OCI-M2 (cell line): ENCODE measurements around the gene PSMG3.
"Not testable (repeated sequence)": the region's sequence is repeated elsewhere in the genome, so short reads cannot be mapped to it uniquely, and the experiment has no call there.

Source experiments
- DNase-seq: peaks from one replicate; lab custom pipeline; 2025; ENCODE audit not compliant: unreplicated experiment; lab: John Stamatoyannopoulos, UW

Gene PSMG3

DNA sequence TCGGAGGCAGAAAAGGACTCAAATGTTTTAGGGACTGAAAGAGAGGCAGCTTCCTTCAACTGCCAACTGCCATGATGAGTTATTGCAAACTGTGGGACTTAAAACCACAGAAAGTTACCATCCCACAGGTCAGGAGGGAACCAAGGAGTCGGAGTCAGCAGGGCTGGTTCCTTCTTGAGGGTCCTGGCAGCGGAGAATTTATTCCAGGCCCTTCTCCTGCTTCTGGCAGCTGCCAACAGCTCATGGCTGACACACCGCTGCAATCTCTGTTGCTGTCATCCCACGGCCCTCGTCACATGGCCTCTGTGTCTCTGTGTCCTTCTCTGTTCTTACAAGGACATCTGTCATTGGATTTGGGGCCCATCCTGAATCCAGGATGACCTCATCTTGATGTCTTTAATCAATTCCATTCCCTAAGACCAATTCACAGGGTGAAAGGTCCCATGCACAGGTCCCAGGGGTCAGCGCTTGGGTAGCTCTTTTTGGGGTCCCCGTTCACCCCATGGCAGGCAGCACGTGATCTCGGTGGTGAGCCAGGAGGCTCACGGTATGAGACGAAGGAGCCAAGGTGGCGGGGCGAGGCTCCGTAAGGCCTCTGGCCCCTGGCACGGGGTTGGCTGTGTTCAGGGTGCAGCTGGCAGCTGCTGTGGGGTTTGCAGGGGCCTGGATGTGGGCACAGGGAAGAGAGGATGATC is 27.4 kb upstream of the PSMG3 start:
- no peak for DNase-seq

DNA sequence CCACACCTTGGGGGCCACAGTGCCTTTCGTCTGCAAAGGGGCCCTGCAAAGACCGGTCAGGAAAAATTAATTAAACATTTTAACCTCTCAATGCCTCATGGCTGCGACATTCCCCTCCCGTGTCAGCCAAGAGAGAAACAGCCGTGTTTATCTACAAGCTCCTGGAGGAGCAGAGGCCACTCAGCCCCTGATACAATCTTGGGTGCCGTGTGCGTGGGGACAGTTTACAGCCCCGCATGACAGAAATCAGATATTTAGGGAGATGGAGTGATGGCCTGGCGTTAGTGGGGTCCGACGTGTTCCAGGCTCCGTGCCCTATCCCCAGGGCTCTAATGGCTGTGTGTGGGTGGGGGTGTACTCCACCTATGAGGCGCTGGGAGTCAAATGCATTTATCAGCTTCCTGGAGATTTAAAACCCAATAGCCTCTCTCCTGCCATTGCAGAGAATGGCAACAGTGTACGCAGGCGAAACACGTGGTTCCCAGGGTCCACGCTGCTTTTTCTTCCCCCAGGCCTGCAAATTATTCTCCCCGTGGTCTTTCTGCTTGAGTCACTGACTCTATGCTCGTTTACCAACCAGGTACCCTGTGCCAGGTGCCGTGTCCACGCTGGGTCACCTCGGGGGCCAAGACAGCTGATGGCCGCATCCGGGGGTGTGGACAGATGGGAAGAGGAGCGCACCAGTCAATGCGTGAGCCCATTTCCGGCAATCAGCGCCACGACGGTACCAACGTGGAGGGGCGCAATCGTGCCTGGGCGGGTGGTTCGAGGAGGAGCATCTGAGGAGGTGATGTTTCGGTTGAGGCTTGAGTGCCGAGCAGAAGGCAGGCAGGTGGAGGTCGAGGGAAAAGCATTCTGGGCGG is 26.6 kb upstream of the PSMG3 start:
- DNase-seq, result no peak

DNA sequence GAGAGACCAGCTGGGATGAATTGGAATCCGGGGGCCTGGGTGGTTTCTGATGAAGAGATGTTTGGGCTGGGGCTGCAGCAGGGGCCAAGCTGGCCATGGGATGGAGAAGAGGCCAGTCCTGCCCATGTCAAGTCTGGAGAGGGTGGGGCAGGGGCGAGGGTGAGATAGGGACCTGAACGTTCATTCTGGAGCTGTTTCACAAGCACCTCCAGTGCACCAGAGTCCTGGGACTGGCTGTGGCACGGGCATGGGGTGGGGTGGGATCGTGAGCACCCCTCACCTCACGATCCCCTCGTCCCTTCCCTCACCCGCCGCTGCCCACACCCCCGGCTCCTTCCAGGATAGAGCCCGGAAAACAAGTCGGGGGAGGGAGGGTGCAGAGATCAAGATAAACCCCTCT is 25.8 kb upstream of the PSMG3 start:
- no peak for DNase-seq

DNA sequence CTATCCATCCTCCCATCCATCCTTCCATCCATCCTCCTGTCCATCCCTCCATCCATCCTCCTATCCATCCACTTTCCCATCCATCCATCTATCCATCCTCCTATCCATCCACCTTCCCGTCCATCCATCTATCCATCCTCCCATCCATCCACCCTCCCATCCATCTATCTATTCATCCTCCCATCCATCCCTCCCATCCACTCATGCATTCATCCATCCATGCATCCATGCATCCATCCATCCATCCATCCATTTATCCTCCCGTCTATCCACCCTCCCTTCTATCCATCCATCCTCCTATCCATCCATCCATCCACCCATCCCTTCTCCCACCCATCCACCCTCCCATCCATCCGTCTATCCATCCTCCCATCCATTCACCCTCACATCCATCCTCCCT is 25.2 kb upstream of the PSMG3 start:
- no peak for DNase-seq

DNA sequence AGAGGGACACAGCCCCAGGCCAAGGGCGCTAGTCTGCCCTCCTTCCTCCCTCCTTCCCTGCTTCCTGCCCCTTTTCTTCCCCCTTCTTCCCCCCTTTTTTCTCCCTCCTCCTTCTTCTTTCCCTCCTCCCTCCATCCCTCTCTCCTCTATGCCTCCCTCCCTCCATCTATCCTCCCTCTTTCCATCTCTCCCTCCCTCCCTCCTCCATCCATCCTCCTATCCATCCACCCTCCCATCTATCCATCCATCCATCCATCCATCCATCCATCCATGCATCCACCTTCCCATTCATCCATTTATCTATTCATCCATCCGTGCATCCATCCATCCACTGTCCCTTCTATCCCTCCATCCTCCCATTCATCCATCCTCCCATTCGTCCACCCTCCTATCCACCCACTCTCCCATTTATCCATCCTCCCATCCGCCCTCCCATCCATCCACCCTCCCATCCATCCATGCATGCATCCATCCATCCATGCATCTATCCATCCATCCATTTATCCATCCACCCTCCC is 24.1 kb upstream of the PSMG3 start:
- no peak for DNase-seq

DNA sequence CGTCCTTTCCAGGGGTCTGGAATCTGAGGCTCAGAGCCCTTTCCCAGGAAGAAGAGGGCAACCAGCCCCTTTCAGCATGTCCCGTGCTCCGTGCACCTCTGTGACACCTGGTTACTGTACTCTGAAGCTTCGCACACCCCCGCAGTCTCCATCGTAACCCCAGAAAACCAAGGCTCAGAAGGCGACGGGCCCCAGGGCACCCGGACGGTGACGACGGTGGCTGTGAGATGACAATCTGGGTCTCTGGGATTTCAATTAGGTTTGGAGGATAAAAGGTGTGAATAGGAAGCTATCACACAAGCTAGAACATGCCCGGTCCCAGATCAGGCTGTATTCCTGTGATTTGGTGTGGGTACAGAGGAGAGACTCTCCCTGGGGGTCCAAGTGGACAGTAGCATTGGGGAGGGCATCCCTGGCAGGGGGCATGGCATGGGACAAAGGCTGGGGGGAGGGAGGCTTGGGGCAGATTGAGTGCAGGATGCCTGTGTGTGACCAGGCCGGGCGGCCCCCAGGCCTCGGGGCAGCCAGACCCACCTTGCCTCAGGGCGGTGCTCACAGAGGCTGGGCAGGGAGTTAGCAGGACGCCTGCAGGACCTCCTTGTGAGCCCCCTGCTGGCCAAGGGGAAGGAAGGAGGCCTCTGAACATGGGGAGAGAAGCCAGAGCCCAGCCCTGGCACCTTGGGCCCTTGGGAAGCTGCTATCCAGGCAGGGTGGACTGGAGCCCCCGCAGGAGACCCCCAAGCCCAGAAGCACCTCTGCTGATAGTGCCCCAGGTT is 23.4 kb upstream of the PSMG3 start:
- DNase-seq, result no peak

DNA sequence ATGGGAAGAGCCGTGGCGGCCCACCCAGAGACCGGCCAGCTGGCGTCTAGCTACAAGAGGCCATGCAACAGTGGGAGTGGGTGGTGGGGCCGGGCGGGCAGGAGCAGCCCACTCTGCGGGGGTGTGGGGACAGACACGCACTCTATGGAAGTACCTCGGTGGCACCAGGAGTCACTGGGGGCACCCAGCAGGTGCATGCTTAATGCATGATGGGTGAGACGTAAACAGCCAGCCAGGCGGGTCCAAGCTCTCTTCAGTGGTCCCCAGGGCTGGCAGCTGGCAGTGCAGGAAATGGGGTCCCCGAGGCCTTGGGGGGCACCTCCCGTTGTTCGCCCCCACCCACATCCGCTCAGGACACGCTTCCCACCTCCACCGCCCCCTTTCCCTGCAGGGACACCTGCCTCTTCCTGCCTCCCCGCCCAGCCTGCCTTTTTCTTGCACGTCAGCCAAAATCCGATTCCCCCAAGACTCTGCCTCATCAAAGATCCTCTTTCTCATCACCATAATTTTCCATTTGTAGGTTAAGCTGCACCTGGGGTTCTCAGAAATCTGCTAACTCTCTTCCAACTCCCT is 22.6 kb upstream of the PSMG3 start:
- DNase-seq, result no peak

DNA sequence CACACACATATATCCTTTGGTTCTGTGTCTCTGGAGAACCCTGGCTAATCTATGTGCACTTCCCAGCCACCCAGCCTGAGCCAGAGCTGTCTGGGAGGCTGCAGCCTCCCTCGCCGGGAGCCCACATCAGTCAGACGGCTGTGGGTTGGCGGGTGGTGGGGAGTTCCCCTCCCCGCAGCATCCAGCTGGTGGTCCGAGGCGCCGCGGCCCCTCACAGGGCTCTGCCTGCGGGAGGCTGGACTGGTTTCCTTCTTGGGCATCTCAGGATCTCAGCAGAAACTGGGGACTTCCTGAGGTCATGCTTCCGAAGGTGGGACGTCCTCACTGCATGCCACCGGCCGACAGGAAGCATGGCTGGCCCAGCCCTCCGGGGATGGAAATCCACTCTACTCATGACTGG is 22.0 kb upstream of the PSMG3 start:
- no peak for DNase-seq

DNA sequence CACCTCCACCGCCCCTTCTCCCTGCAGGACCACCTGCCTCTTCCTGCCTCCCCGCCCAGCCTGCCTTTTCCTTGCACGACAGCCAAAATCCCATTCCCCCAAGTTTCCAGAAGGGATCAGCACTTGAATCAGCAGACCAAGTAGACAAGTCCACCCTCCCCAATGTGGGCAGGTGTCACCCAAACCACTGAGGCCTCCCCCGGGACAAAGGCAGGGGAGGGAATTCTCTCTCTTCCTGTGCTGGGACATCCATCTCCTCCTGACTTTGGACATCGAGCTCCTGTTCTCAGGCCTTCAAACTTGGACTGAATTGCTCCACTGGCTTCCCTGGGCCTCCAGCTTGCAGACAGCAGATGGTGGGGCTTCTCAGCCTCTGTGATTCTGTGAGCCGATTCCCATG is 21.6 kb upstream of the PSMG3 start:
- no peak for DNase-seq

DNA sequence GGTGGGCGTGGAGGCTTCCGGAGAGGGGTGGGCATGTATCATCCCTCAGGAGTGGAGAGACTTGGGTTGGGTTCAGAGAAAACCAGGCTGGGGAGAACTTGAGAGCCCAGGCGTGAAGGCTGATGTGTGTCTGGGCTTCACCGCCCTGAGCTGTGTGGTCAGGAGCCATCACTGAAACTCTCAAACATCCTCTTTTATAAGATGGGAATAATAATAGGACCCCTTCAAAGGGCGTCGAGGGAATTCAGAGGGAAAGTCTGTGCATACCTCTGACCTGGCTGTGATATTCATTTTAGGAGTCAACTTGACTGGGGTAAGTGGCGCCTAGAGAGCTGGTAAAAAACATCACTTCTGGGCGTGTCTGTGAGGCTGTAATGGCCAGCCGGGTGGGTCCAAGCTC is 21.1 kb upstream of the PSMG3 start:
- no peak for DNase-seq

DNA sequence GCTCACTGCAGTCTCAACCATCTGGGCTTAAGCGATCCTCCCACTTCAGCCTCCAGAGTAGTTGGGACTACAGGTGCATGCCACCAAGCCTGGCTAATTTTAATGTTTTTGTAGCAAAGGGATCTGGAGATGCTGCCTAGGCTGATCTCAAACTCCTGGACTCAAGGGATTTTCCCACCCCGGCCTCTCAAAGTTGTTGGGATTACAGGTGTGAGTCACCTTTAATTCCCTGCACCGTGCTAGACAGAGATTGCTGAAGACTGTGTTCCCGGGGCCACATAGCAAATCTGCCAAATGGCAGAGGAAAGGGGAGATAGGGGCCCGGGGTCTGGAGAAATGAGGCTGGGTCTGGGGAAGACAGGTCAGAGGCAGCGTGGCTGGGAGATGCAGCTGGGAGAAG is 20.6 kb upstream of the PSMG3 start:
- no peak for DNase-seq

DNA sequence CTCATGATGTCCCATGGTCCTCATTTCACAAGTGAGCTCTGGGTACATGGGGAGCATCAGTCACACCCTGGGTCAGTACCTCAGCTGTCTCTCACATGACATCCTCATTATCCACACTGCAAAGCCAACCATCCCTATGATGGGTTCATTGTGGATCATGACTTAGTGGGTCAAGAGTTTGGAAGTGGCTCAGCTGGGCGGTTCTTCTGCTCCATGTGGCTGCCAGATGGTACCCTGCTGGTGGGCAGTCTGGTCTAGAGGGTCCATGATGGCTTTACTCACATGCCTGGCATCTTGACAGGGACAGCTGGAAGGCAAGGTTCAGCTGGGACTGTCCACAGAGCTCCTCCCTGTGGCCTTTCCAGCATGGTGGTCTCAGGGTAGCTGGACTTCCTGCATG is 19.1 kb upstream of the PSMG3 start:
- no peak for DNase-seq

DNA sequence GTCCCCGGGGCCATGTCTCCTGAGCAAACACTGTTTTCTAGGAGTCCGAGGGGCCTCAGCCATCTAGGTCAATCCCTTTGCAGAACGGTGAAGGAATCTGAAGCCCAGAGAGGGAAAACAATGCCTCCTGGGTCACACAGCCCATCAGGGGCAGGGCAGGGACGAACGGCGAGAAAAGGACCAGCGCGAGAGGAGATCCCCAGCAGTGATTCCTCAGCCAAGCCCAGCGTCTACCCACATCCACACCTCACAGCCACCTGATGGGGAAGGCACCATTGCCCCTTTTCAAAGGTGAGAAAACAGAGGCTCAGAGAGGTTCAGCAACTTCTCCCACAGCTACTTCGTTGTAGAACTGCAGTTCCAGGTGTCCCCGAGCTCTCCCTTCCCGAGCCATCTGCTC is 17.9 kb upstream of the PSMG3 start:
- DNase-seq, result no peak

DNA sequence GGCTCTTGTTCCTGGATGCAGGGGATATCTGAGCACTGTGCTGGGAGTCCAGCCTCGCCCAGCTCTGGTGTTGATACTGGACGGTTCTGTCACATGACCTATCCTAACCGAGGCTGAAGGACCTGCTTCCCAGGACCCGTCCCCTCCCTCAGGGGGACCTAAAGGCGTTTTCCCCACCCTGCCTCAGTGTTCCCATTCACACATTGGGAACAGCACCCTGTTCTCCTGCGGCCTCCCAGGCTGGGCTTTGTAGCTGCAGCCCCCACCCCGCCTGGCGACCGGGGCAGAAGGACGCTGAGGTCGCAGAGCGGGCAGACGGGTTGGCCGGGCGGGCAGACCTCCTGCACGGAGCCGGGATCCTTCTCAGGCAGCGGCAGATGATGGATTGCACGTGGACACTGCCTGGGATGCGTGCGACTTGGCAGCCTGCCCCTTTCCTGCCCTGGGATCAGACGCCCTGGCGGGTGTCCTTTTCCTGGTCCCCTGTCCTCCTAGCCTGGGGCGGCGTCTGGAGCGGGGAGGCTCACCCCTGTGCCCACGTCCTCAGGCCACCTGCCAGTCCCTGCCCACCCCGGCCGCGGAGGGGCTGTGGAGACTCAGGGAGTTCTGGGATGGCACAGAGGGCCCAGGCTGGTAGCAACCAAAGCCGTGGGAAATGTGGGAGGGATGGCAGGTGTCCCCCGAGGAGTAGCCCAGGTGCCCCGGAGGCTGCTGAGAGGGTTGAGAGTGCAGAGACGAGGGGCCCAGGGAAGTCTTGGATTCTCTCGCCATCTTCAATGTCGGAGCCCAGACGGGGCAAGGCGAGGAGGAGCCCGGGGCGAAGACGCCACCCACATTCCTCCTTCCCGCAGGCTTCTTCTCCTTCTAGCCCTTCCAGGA is 17.2 kb upstream of the PSMG3 start:
- DNase-seq, result no peak

DNA sequence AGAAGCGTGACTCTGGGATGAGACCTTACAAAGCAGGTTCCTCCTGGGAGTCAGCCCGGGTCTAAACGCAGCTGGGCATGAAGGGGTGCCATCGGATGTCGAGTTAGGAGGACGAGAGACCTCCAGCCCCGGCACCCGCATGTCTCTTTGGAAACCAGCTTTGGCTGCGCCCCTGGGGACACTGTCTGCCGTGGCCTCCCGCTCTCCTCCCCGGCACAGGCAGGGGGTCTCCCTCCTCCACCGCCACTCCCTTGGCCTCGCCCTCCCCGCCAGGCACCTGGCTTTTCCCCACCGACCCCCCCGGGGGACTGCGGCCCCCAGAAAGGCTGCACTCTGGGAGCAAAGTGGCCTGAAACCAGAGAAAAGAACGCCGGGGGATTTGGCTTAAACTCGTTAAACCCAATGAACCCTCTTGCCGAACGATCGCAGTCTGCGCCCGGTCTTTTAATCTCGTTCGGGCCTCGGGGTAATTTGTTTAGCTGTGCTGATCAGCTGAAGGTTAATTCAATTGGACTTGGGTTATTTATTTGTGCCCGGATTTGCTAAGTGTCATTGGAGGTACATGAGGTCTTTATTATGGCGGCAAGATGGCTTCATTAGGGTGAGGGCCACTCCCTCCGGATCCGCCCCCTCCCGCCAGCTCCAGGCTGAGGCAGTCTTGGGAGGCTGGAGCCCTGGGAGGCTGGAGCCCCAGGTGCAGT is 16.4 kb upstream of the PSMG3 start:
- DNase-seq, result no peak

DNA sequence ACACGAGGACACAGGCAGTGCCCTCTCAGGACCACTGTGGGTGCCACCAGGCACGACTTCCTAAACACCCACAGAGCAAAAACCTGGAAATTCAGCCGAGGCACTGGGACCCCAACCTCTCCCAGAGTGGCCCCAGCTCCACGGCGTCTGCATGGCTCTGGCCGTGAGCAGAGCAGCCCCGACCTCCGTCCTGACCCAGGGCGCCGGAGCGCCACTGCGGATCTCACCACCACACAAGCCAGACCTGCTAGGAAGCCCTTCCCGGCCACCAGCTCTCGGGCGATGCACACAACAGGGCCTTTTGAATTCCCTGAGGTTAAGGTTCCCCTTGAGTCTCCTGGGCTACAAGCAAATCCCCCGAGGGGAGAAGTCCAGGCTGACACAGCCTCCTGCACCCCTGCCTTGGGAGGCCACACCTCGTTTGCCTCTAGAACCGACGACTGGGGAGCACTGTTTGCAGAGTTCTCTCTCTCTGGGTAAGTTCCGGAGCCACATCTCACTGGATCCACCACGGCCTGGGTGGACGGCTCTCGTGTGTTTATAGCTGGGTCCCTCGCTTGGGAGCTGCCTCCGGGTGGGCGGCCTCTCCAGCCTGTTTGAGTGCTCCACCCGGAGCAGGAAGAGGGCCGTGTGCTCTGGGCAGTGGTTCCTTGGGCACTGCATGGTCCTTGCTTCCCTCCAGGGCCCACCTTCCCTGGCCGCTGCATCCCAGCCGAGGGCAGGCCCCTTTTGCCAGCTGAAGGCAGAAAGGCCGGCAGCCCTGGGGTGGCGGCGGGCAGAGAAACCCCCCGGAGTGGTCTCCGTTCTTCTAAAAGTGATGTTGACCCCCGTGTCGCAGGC is 15.5 kb upstream of the PSMG3 start:
- no peak for DNase-seq

DNA sequence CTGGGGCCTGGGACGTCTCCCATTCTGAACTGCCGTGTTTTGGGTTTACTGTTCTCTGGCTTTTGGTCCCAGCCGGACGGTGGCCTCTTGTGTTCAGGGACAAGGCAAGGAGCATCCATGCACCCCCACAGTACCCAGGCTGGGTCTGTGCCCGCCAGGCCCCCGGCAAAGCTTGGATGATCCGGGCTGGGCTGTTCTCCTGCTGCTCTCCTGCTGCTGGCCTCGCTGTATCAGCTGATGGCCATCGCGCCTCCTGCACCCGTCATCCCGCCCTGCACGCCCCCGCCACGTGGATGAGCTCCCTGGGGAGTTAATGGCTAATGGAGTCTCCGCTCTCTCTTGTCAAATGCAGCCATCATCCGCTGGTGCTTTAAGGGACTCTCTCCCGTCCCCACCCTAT is 14.9 kb upstream of the PSMG3 start:
- DNase-seq, result no peak

DNA sequence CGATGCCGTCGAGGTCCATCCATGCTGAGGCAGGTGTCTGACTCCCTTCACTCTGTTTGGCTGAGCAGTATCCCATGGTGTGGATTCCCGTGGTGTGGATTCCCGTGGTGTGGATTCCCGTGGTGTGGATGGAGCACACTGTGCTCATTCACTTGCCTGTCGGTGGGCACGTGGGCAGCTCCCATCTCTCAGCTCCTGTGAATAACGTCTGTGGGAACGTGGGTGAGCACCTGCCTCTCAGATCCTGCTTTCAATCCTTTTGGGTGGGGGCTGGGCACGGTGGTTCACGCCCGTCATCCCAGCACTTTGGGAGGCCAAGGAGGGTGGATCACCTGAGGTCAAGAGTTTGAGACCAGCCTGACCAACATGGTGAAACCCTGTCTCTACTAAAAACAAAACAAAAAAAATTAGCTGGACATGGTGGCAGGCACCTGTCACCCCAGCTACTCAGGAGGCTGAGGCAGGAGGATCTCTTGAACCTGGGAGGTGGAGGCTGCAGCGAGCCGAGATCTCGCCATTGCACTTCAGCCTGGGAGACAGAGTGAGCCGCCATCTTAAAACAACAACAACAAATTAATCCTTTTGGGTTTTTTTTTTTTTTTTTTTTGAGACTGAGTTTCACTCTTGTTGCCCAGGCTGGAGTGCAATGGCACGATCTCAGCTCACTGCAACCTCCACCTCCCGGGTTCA is 13.6 kb upstream of the PSMG3 start:
- not testable (repeated sequence) for DNase-seq
